ENCODE results near the gene FBXW8.

- no peak for TF ChIP-seq SIN3A (IDR thresholded peaks at IDR 0.05; ENCODE audit: borderline replicate concordance, insufficient read depth, low read length)
- TF ChIP-seq REST (IDR thresholded peaks at IDR 0.05; ENCODE audit: insufficient read depth in 1 of 2, low read depth in 2 of 2, low read length in 2 of 2), result no peak
- TF ChIP-seq POLR2AphosphoS5 (IDR thresholded peaks at IDR 0.05; ENCODE audit: low read depth, low read length), result no peak
Measured at GRCh38 chr12:117005417-117006046, 94.8 kb downstream of the FBXW8 start.
